GM10248 (cell line): Measurements from ENCODE around the gene SEZ6.

Experiments used
- CTCF ChIA-PET: fragments of 300-600 bp; sonication (Branson Sonifier 250); formaldehyde crosslinking; extraction: SDS; loops from one replicate; lab custom pipeline; 2021; ENCODE audit warnings: antibody characterized with exemption; lab: Yijun Ruan, JAX
- POLR2A ChIA-PET: fragments of 350-650 bp; sonication (Branson Sonifier 250); formaldehyde crosslinking; extraction: SDS; loops from one replicate; lab custom pipeline; 2020; ENCODE audit warnings: antibody characterized with exemption; lab: Yijun Ruan, JAX
- DNase-seq: peaks from one replicate; pipeline ENCODE4 v3.0.0; 2012; ENCODE audit errors: extremely low spot score
- TF ChIP-seq, protein P1 (sequence below): IDR thresholded peaks from 2 replicates; pipeline ENCODE4 v1.5.1; 2012; ENCODE audit warnings: mild to moderate bottlenecking, low read depth; ENCODE audit errors: extremely low read depth, missing control alignments, control extremely low read depth

Gene SEZ6

DNA sequence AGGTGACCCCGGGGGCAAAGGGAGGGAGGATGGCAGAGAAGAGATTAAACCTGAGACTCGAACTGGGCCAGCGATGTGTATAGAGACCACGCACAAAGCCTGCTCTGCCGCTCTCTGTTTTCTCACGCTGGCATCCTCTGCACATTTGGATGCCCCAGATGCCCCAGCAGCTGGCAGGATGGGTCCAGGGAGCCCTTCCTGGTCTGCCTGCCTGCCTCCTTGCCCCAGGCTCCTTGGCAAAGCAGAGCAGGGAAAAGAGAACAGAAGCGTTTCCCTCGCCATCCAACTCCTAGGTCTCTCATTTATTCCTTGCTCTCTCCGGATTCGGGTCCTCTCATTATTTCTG is 31.9 kb upstream of the SEZ6 start:
- TF ChIP-seq, protein P1, sequence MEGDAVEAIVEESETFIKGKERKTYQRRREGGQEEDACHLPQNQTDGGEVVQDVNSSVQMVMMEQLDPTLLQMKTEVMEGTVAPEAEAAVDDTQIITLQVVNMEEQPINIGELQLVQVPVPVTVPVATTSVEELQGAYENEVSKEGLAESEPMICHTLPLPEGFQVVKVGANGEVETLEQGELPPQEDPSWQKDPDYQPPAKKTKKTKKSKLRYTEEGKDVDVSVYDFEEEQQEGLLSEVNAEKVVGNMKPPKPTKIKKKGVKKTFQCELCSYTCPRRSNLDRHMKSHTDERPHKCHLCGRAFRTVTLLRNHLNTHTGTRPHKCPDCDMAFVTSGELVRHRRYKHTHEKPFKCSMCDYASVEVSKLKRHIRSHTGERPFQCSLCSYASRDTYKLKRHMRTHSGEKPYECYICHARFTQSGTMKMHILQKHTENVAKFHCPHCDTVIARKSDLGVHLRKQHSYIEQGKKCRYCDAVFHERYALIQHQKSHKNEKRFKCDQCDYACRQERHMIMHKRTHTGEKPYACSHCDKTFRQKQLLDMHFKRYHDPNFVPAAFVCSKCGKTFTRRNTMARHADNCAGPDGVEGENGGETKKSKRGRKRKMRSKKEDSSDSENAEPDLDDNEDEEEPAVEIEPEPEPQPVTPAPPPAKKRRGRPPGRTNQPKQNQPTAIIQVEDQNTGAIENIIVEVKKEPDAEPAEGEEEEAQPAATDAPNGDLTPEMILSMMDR: no peak
- ChIA-PET CTCF (interaction anchor here (1.8 kb wide), 1 partner anchor 13 kb away, joined by 5 read pairs; no protein-coding TSS in a partner anchor), POLR2A (no interaction called here)
- DNase-seq: no peak

DNA sequence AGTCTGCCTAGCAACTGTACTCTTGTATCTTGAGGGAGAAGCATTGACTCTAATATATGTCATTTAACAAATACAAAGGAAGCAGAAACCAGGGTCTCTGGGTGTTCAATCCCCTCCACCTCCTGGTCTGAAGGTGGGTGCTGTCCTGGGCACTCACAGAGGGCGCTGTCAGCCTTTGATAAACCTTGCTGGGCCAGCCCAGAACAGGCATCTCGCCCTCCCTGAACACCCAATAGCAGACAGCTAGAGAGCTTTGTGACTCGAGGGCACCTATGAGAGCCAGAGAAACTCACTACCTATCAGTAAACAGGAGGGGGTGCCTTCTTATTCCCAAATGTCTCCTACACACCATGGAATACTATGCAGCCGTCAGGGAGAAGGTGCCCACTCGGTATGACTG is 30.8 kb upstream of the SEZ6 start:
- POLR2A ChIA-PET: no interaction called here
- TF ChIP-seq, protein P1: no peak
- CTCF ChIA-PET: no interaction called here
- DNase-seq: no peak

DNA sequence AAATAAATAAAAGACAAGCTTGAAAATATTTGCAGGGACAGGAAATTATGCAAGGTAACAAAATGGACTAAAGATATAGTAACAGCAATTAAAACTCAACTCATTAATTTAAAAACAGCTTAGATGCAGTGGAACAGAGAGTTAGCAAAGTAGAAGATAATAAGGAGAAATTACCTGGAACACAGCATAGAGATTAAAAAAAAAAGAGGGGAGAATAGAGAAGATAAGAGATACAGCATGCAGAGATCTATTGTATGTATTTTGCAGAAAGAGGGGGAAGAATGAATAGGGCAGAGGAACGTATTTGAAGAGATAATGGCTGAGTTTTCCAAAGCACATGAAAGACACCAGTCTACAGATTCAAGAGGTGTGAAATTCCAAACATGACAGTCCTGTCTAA is 28.7 kb upstream of the SEZ6 start:
- DNase-seq: no peak
- ChIA-PET CTCF (interaction anchor here (0.9 kb wide), 1 partner anchor 69 kb away, joined by 3 read pairs; no protein-coding TSS in a partner anchor), POLR2A (no interaction called here)
- TF ChIP-seq, protein P1: no peak

DNA sequence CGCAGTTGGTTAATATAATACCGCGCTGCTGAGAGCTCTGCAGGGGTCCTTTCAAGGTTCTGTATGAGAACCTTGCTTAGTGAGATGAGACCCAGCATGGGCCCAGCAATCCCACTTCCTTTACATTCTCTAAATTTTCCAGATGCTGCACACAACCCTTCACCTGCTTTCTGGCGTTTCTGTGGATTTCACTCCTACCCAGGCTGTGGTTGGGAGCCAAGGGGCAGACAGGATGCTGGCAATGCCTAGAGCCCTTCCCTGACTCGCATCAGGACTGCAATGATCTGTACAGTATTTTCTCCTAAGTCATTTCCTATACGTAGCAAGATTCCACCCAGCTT is 27.0 kb upstream of the SEZ6 start:
- ChIA-PET POLR2A (no interaction called here), CTCF (no interaction called here)
- TF ChIP-seq, protein P1: no peak
- no peak for DNase-seq

DNA sequence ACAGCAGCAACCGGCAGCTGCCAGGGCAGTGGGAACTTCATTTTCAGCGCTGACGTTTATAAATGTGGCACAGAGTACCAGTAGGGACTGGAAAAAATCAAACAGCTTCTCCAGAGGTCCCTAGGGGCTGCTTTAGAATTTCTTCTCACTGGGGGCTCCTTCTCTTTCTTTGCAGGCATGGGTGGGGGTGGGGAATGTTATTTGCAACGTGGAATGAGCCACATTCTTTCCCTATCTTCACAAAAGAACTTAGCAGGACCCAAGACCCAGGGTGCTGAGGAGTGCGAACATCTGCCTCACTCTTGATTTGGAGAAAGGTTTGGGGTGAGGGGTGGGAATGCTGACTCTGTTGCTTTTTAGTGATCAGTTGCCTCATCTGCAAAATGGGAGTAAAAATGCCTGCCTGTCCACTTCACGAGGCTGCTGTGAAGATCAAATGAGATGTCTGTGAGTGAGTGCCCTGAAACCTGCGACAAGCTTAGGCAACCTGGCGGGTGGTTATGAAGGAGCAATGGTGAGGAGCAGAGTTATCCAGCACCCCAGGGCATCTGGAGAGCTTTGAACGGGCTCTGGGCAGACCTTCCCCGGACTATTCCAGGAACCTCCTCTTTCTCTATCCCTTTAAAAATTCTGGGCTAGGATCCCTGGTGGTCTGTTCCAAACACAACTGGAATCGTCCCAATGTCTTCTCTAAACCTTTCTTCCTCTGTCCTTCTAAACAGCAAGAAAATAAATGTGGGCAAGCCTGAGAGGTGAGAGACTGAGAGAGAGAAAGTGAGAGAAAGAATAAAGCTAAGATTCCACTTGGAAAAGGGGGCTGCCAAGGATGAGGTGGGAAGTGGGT is 26.4 kb upstream of the SEZ6 start:
- CTCF ChIA-PET: no interaction called here
- POLR2A ChIA-PET: no interaction called here
- TF ChIP-seq, protein P1: no peak
- DNase-seq: no peak

DNA sequence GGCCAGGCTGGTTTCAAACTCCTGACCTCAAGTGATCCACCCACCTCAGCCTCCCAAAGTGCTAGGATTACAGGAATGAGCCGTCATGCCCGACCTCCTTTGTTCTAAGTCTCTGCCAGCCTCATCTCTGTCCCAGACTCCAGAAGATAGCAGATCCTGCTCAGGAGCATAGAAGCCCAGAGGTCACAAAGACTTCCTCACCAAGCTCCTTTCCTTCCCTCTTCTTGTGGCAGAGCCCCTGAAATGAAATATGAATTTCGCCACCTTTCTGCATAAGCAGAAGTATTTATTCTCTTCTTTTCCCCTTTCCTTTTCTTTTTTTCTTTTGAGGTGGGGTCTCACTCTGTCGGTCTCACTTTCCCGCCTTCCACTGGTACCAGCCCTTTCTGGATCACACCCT is 25.7 kb upstream of the SEZ6 start:
- TF ChIP-seq, protein P1: no peak
- POLR2A ChIA-PET: no interaction called here
- DNase-seq: no peak
- CTCF ChIA-PET: no interaction called here
